Measurements from ENCODE around the gene ZNF853.
"Not testable (repeated sequence)": the region's sequence is repeated elsewhere in the genome, so short reads cannot be mapped to it uniquely, and the experiment has no call there.

The ZNF853 gene

GRCh38 chr7:6653071-6654003, 37.9 kb downstream of the ZNF853 start:
- no peak for DNase-seq

DNA sequence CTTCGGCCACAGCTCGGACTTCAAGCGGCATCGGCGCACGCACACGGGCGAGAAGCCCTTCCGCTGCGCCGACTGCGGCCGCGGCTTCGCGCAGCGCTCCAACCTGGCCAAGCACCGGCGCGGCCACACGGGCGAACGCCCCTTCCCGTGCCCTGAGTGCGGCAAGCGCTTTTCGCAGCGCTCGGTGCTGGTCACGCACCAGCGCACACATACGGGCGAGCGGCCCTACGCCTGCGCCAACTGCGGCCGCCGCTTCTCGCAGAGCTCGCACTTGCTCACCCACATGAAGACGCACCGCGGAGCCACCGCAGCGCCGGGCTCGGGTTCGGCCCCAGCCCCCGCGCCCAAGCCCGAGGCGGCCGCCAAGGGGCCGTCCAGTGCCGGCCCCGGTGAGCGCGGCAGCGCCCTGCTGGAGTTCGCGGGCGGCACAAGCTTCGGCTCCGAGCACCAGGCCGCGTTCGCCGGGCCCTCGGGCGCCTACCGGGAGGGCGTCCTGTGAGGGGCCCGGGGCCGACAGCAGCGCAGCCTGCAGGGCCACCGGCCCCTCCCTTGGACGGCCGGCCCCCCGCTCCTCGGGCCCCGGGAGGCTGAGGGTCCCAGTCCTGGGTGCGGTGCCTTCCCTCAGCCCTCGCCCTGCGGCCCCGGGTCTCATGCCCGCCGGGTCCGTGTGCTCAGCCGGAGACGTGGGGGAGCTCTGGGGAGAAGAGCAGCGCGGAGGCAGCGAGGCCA, 38.9 kb downstream of the ZNF853 start:
- DNase-seq = no peak

DNA sequence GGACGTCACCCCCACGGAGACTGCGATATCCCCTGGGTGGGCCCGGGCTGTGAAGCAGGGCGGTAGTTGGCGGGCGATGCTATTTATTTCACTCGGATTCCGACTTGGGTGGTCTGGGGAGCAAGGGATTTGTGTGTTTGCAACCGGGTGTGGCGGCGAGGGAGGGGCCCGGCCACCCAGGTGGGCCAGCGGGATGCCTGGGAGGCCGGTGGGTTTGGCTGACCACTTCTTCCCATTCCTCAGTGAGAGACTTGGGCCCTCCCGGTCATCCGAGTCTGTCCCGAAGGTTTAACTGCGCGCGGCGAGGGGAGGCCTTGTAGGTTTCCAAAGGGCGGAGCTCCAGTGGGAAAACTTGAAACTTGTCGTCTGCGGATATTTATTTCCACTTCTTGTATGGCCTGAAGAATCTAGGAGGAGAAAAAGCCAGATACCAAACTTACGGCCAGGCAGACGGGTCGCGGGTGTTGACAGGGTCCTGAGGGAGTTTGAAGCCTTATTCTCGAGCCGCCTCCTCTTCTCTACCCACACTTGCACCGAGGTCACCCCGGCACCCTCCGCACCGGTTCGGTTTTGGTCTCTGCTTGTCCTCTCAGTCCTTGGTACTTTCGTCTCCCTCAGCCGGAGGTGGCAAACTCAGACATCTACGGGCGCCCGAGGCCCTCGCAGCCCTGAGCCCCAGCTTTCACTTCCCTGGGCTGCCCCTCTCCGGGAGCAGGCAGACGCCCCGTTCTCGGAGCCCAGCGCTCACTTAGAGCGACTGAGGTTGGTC, 39.6 kb downstream of the ZNF853 start:
- DNase-seq = no peak

DNA sequence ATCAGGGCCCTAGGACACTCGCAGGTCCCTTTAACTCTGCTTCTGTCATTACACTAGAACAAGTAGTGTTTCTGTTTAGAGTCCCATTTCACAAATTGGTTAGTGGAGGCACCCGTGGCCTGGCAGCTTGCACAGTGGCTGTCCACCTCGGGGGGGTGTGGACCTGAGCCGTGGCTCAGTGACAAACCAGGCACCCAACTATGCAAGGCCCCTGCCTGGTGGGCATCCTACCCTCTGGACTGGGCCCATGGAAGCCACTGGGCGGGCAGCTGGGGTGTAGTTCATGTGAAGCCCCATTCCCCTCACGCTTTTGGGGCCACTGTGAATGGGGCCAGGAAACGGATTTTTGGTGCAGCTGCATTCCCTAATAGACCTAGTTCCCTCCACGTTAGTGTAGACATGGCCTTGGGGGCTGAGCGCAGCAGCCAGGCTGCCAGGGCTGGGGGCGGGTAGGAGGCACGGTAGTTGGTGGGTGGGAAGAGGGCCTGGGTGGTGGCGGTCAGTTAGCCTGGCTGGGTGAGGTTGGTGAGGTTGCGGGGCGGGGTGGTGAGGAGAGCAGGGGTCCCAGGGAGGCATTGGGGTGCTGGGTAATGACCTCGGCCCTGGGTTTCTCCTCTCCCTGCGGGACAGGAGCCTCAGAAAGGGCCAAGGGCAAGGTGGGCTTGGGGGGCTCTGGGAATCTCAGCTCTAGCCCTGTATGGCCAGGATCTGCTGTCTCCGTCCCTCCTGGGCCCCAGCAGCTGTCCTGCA, 40.4 kb downstream of the ZNF853 start:
- DNase-seq = no peak

GRCh38 chr7:6656413-6656812, 41.0 kb downstream of the ZNF853 start:
- DNase-seq = no peak

- DNase-seq = no peak
Measured at GRCh38 chr7:6658618-6659345, 43.4 kb downstream of the ZNF853 start.

- not testable (repeated sequence) for DNase-seq
Measured at GRCh38 chr7:6670851-6671250, 55.4 kb downstream of the ZNF853 start.

All from CD4-positive, alpha-beta T cell treated with Interleukin-4 for 4 hours (primary cell).